ENCODE data around the gene LRCH1.

LRCH1 gene

GRCh38 chr13:46614582-46614981, 61.6 kb downstream of the LRCH1 start:
- DNase-seq (ENCODE audit: low read depth in 2 of 2): no peak

GRCh38 chr13:46615888-46616531, 63.0 kb downstream of the LRCH1 start:
- DNase-seq (ENCODE audit: low read depth in 2 of 2): no peak

GRCh38 chr13:46617229-46617721, 64.3 kb downstream of the LRCH1 start:
- DNase-seq (ENCODE audit: low read depth in 2 of 2): no peak

- DNase-seq (ENCODE audit: low read depth in 2 of 2): no peak
Observed at GRCh38 chr13:46617885-46618284, 64.9 kb downstream of the LRCH1 start.

GRCh38 chr13:46618694-46619254, 65.8 kb downstream of the LRCH1 start:
- DNase-seq (ENCODE audit: low read depth in 2 of 2): no peak

GRCh38 chr13:46620029-46620428, 67.1 kb downstream of the LRCH1 start:
- no peak for DNase-seq (ENCODE audit: low read depth in 2 of 2)

GRCh38 chr13:46620471-46620870, 67.5 kb downstream of the LRCH1 start:
- DNase-seq (ENCODE audit: low read depth in 2 of 2): no peak

GRCh38 chr13:46621133-46621532, 68.2 kb downstream of the LRCH1 start:
- DNase-seq (ENCODE audit: low read depth in 2 of 2): no peak

- no peak for DNase-seq (ENCODE audit: low read depth in 2 of 2)
Observed at GRCh38 chr13:46621792-46622629, 69.0 kb downstream of the LRCH1 start.

- no peak for DNase-seq (ENCODE audit: low read depth in 2 of 2)
Observed at GRCh38 chr13:46622630-46623256, 69.8 kb downstream of the LRCH1 start.

GRCh38 chr13:46624353-46624752, 71.4 kb downstream of the LRCH1 start:
- DNase-seq (ENCODE audit: low read depth in 2 of 2): no peak

GRCh38 chr13:46624821-46625220, 71.9 kb downstream of the LRCH1 start:
- no peak for DNase-seq (ENCODE audit: low read depth in 2 of 2)

- no peak for DNase-seq (ENCODE audit: low read depth in 2 of 2)
Observed at GRCh38 chr13:46627462-46627861, 74.5 kb downstream of the LRCH1 start.

- no peak for DNase-seq (ENCODE audit: low read depth in 2 of 2)
Observed at GRCh38 chr13:46628622-46629365, 75.8 kb downstream of the LRCH1 start.

- DNase-seq (ENCODE audit: low read depth in 2 of 2): no peak
Observed at GRCh38 chr13:46629811-46630413, 76.9 kb downstream of the LRCH1 start.

GRCh38 chr13:46630431-46631178, 77.6 kb downstream of the LRCH1 start:
- no peak for DNase-seq (ENCODE audit: low read depth in 2 of 2)

- DNase-seq (ENCODE audit: low read depth in 2 of 2): no peak
Observed at GRCh38 chr13:46631179-46631542, 78.2 kb downstream of the LRCH1 start.

- DNase-seq (ENCODE audit: low read depth in 2 of 2): no peak
Observed at GRCh38 chr13:46632176-46632575, 79.2 kb downstream of the LRCH1 start.

- DNase-seq (ENCODE audit: low read depth in 2 of 2): no peak
Observed at GRCh38 chr13:46633416-46633815, 80.4 kb downstream of the LRCH1 start.

- no peak for DNase-seq (ENCODE audit: low read depth in 2 of 2)
Observed at GRCh38 chr13:46636451-46636850, 83.5 kb downstream of the LRCH1 start.

GRCh38 chr13:46637213-46637612, 84.2 kb downstream of the LRCH1 start:
- no peak for DNase-seq (ENCODE audit: low read depth in 2 of 2)
